GM12874 (cell line): ENCODE measurements around the gene PLXNB2.

Source experiments
- TF ChIP-seq, protein P1 (sequence below): IDR thresholded peaks from 2 replicates; pipeline ENCODE4 v1.5.1; 2011; ENCODE audit warnings: low read depth, mild to moderate bottlenecking, control low read depth, low read length, moderate library complexity; ENCODE audit not compliant: insufficient read depth

Gene PLXNB2

DNA sequence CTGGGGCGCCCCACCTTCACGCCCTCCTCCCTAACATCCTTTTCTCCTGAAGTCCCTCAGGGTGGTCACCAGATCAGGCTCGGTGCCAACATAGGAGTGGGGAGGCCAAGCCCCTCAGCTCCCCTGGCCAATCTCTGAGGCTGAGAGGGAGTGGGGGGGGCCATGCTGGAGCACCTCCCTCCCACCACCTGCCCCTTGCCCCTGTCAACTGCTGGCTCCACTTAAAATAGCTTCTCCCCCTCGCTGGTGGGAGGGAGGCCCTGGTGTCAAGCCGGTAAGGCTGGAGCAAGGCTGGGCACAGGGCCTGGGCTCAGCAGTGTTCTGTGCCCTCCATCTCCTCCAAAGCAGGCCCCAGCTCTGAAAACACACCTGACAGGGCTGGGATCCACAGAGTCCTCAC, 4.9 kb downstream of the PLXNB2 start:
- TF ChIP-seq, protein P1, sequence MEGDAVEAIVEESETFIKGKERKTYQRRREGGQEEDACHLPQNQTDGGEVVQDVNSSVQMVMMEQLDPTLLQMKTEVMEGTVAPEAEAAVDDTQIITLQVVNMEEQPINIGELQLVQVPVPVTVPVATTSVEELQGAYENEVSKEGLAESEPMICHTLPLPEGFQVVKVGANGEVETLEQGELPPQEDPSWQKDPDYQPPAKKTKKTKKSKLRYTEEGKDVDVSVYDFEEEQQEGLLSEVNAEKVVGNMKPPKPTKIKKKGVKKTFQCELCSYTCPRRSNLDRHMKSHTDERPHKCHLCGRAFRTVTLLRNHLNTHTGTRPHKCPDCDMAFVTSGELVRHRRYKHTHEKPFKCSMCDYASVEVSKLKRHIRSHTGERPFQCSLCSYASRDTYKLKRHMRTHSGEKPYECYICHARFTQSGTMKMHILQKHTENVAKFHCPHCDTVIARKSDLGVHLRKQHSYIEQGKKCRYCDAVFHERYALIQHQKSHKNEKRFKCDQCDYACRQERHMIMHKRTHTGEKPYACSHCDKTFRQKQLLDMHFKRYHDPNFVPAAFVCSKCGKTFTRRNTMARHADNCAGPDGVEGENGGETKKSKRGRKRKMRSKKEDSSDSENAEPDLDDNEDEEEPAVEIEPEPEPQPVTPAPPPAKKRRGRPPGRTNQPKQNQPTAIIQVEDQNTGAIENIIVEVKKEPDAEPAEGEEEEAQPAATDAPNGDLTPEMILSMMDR = no peak

GRCh38 chr22:50302041-50302541, 5.4 kb downstream of the PLXNB2 start:
- TF ChIP-seq, protein P1 = no peak

DNA sequence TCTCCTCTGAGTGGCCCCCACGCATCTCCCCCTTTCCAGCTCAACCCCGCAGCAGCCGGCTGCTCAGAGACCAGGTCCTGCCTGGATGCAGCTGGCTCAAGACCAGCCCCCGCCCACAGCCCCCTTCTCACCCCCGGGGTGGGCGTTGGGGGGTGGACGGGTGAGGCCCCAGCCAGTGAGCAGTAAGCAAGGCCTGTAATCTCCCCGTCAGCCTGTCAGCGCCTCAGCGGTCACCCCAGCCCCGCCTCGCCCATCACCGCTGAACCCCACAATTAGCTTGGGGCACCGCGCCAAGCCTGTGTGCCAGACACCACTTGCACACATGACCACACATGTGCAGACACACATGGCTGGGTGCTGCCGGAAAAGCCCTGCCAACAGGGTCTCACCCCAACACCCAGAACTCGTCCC, 5.9 kb downstream of the PLXNB2 start:
- TF ChIP-seq, protein P1 = no peak

GRCh38 chr22:50300620-50301257, 6.7 kb downstream of the PLXNB2 start:
- TF ChIP-seq, protein P1 = no peak

DNA sequence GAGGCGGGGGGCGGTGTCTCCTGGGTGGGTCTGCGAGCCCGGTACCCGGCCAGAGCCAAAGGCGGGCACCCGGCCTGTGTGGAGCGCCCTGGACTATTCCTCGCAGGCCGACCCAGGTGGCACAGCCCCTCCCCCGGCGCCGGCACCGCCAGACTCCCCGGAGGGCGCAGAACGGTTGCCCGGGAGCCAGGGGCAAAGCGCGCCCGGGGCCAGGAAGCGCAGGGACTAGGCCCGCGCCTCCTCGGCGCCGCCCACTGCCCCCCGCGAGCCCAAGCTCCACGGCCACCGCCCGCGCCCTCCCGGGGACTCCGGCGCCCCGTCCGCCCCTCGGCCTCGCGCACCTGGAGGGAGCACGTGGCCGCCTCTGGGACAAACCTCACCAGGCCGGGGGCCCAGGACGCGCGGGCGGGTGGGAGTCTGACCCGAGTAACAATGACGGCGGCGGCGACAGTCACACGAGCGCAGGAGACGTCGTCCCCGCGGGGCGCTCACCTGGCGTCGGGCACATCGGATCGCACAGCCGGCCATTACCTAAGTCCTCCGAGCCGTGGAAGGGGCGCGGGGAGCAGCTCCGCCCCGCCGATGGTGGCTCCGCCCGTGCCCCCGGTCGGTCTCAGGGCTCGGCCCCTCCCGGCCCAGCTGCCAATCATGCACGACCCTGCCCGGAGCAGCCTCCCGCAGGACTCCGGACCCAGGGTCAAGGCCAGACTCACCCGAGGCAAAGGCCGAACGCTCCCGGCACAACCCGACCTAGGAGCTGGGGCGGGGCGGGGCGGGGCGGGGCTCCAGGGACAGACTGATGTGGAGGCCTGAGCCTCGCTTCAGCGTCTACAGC, 7.4 kb downstream of the PLXNB2 start:
- TF ChIP-seq, protein P1 = no peak

DNA sequence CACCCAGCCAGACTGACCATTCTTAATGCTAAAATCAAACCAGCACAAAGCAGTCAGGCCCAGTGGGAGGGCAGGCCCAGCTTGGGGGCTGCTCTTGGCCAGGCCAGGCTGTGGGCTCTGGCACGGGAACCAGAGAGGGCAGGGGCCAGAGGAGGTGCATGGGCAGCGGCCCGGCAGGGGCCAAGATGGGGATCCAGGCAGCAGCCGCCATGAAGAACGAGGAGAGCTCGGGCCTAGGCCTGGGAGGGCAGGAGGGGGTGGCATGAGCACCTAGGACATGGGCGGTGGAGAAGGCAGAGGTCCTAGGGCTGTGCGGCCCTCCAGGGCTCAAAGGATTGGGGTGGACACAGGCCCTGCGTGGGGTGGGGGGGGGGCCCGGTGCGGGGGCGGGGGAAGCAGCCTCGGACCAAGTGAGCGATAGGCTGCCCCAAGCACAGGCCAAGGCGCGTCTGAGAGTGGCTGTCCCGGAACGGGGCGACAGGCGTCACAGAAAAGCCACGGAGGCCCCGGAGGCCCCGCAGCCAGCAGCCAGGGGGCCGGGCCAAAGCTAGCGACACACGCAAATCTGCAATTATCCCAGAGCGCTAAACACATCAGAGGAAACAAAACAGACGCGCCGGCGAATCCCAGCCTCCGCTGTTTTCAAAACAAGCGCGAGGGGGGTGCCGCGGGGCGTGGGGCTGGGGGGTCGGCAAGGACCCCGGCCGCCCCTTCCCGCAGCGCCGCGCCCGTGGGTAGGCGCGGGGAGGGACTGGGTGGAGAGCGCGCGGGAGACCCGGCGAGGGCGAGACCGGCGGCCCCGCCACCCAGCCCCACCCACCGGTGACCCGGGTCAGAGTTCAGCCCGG, 8.3 kb downstream of the PLXNB2 start:
- TF ChIP-seq, protein P1 = no peak

DNA sequence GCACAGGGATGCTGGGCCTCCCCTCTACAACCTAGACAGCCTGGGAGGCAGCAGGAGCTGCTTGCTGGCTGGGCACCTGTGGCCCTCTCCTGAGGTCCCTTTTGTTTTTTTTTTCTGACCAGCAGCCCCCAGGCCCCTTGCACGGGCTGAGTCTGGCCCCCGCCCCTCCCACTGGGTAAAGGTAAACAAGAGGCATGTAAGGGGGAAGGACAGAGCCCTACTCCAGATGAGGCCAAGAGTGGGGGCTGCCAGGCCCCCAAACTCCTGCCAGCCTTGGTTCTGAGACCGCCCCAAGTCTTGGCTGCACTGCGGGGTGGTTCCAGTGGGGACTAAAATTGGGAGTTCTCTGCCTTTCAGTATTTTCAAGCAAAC, 9.2 kb downstream of the PLXNB2 start:
- TF ChIP-seq, protein P1 = no peak
